GM12873 (cell line): ENCODE results near the gene SPECC1L.

Experiments used
- TF ChIP-seq, protein P1 (sequence below): IDR thresholded peaks from 2 replicates; pipeline ENCODE4 v1.5.1; 2012; ENCODE audit warnings: low read depth, mild to moderate bottlenecking, moderate library complexity, low read length, control low read depth; ENCODE audit not compliant: insufficient read depth; ENCODE audit errors: missing control alignments

Gene SPECC1L

DNA sequence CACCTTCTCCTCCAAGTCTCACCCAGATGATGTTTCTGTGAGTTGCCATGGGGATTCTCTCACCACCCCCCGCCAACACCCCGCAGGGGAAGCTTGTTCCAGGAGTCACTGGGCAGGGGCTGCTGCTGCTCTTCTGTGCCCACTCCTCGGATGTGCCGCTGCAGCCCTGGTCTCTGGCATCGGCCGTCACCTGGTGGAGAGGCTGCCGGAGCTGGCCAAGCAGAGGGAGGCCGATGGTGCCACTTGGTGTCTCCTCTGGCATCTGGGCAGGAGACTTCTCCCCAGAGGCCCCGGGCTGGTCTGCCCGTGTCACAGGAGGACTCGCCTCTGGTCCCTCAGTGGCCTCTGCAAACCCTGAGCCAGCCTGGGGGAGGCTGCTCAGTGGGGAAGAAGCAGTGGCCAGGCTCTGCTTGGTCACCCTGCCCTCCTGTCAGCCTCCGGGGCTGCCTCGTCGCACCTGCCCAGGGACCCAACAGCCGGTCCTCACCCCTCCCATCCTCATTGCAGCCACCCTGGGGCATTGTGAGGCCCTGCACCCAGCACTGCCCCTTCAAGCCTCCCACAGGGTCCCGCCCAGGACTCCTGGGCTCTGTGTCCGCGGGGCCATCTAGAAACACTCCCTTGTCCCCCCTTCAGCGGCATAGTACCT, 156.3 kb downstream of the SPECC1L start:
- TF ChIP-seq, protein P1, sequence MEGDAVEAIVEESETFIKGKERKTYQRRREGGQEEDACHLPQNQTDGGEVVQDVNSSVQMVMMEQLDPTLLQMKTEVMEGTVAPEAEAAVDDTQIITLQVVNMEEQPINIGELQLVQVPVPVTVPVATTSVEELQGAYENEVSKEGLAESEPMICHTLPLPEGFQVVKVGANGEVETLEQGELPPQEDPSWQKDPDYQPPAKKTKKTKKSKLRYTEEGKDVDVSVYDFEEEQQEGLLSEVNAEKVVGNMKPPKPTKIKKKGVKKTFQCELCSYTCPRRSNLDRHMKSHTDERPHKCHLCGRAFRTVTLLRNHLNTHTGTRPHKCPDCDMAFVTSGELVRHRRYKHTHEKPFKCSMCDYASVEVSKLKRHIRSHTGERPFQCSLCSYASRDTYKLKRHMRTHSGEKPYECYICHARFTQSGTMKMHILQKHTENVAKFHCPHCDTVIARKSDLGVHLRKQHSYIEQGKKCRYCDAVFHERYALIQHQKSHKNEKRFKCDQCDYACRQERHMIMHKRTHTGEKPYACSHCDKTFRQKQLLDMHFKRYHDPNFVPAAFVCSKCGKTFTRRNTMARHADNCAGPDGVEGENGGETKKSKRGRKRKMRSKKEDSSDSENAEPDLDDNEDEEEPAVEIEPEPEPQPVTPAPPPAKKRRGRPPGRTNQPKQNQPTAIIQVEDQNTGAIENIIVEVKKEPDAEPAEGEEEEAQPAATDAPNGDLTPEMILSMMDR: no peak

DNA sequence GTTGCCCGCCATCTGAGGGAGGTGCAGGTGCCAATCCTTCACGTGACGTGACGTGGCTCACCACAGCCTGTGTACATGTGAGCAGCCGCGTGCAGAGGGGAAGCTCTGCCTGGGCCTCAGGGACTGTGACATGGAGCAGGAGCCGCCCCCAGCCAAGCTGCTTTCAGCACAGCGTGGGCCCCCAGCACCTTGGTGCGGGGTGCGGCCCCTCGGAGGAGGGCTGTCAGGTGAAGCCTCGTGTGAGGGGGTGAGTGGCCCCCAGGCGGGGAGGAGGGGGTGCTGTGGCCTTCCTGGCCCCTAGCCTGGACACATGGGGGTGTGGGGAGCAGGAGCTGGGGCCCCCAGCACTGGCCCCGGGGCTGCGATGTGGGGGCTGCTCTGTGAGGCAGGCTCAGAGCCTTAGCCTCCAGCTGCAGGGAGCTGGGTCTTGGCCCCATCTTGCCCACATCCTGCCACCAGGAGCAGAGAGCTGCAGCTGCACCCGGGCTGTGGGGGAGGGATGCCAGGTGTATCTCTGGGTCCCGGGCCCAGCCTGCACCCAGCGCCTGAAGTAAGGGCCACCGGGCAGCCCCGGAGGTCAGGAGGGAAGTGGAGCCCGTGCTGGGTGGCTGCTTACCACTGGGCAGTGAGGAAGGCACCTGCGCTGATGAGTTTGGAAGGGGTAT, 157.0 kb downstream of the SPECC1L start, which contains the start of gene ADORA2A:
ADORA2A (plus strand) TSS at position 100 of the 665 bp plus-strand sequence. CDS start 5,806 bp downstream, outside the sequence.
- TF ChIP-seq, protein P1: no peak

DNA sequence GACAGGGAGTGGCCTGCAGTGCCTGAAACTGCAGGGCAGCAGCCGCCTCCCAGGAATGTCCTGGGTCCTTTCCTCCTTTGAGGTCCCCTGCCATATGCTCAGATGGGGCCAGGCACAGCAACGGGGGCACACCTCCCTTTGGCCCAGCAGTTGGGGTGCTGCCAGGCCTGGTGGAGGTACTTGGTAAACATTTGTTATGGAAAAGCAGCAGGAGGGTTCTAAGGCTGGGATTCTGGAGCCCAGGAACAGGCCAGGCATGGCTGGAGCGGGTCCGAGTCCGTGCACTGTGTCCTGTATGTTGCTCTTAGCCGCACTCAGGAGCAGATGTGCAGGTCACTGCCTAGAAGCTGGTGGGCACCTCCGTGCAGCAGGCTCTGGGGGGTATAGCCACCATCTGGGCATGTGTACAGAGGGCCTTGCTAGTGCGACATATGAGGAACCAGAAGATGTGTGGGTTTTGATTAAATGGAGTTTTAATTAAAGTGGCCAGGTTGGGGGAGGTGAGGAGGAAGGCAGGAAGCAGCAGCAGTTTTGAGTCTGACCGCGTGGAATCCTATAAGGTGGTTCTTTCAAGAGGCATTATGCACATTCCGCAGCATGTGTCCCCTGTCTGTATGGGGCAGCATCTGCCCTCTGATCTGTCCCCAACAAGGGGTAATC, 158.2 kb downstream of the SPECC1L start:
- TF ChIP-seq, protein P1: no peak

DNA sequence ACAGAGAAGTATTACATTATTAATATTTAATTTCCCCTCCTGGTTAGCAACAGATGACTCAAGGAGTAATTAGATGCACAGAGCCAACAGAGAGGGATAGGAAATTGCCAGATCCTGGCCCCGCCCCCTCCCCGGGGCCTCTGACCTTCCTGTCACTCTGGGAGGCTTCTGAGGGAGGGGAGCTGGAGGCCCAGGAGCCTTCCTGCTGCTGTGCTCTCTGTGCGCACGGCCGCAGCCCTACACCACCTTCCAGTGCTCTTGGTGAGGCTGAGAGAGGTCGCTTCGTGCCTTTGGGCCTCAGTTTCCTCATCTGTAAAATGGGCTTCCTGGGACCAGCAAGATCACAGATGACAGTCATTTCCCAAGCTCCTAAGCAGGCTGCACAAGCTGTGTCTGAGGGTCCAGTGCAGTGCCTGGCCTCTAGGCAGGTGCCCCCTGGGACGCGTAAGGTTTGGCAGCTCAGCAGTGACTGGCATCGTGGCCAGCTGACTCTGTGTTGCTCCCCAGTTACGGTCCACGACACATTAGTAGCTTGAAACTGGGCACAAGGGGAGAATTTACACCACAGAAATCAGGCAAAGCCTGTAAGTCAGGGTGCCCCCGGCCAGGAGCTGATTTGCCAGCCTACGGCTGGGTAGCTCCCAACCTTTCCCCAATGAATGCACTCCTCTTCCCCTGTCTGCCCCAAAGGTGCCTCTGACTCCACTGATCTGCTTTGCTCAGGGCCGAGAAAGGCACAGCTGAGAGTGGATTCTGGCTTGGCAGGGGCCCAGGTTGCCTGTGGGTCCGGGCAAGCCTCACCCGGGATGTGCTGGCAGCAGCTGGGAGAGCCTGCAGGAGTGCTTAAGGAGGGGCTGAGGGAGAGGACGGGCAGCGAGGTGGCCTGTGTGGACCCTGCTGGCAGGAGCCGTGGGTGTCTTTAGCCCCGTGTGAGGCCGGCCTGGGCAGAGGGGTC, 159.1 kb downstream of the SPECC1L start:
- TF ChIP-seq, protein P1: no peak

DNA sequence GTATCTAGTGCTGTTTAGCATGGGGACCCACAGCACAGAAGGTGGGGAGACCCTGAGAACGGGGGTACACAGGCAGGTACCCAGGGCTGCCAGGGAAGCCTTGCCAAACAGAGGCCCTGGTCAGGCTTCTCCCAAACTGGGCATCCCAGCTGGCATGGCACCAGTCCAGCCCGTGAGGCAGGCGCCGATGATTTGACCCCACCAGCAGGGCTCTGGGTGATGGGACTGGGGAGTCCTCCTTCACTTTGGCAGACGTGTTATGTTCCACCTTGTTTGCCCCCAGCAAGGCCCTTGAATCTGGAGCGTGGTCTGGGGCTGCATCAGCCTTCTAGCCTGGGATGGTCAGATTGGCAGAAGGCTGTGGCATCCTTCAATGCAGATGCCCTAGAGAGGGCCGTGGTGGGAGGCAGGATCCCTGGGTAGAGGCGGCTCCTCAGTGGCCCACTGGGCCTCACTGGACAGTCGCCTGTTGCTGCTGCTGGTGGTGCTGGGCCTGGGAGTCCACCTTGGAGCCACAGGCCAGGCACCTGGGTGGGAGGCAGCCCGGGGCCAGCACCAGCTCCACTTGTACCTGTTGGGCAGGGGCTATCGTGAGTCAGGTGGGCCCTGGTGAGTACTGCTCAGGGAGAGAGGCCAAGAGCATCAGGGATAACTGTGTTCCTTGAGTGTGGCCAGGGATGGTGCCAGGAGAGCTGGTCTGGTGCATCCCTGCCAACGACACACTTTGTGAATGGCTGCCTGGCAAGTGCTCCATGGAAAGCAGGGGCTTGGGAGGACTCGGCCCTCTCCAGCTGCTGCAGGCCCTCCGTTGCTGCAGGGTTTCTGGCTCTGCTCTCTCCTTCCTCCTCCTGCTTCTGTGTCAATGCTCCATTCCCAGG, 160.0 kb downstream of the SPECC1L start:
- TF ChIP-seq, protein P1: no peak

DNA sequence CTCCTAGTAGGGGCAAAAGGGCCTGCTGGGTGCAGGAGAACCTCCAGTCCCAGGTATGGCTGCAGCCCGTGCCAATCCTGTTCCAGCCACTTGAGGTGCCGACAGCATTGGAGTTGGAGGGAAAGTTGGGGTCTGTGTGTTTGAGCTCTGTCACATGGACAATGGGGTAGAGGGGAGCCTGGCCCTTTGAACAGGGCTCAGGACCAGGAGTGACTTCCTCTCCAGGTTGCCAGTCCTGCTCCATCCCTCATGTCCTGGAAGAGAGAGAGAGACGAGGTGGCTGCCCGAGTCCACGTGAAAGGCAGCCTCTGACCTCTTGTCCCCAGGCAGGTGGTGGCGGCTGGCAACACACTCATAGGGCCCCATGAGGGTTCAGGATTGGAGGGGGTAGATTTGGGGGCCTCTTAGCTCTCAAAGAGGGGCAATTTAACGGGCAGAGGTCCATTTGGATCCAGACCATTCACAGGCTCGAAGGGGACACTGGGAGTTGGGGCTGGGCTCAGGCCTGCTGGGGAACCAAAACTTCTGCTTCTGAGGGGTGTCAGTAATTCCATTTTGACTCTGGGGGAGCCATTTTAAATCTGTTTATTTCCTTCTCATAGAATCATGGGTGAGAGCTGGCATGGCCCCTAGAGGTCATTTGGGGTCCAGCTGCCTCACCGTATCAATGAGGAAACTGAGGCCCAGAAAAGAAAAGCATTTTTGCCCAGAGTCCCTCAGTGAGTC, 160.8 kb downstream of the SPECC1L start:
- TF ChIP-seq, protein P1: no peak
